Left cardiac atrium (tissue), 4 donors: ENCODE data around the gene SUPT3H. TPM values are rescaled to one million over a fixed set of nuclear protein-coding genes. Genes with fewer than 3 reads are reported as not detected.

Experiments used
- ATAC-seq, 2 donors: fragments of 200-7000 bp; cut with Tn5 transposase; one replicate each; pipeline ENCODE4 v1.9.1; 2020; ENCODE audit warnings: mild to moderate bottlenecking in 2 of 2, moderate library complexity in 2 of 2
- DNase-seq: peaks from one replicate; pipeline ENCODE4 v3.0.0-alpha.2; 2020
- intact Hi-C, 2 donors: fragments of 100-400 bp; cut with DNase I; formaldehyde crosslinking; loops; one replicate each; pipeline versions ENCODE4 v1.14.1 to v1.15.1; 2022 to 2023
- long read RNA-seq: library from polyadenylated mRNA; unstranded; transcript quantifications from one replicate; pipeline ENCODE4 v2.0.0, GENCODE V29; 2021
- total RNA-seq, 2 donors: library from RNA; stranded (reverse); fragmentation: NEBNext Ultra II Directional; extraction: Animal tissue kit (Norgen Biotek cat#: 25700); gene quantifications; one replicate each; pipeline ENCODE4 v1.2.1, GENCODE V29; 2021
- donor health status: DM: no; HTN: yes; CAD: no.
- donor health status: DM: no; HTN: yes; CAD: no; lungs with severe emphysema.
- donor health status: DM: yes; HTN: yes; CAD: no.
- donor health status: Dilated cardiomyopathy.

SUPT3H gene
- total RNA-seq, result 1 to 10 TPM; 3.2 to 4.3 TPM
- long read RNA-seq, result 0 reads

GRCh38 chr6:45377554-45378333 lies at the start of gene SUPT3H:
SUPT3H (minus strand) TSS chr6:45377934.
- ATAC-seq (peak; percentile 97 to 98), DNase-seq (peak; percentile 94)
- intact Hi-C loops, result no loop called here

GRCh38 chr6:45426251-45426650 lies 48.5 kb upstream of the SUPT3H start:
- intact Hi-C loops, result no loop called here
- DNase-seq (no peak), ATAC-seq (no peak)

GRCh38 chr6:45424451-45424861 lies 46.7 kb upstream of the SUPT3H start:
- intact Hi-C loops, result no loop called here
- ATAC-seq, result no peak
- no peak for DNase-seq

- DNase-seq, result peak; percentile 23
- peak; percentile 14 to 36 for ATAC-seq
- intact Hi-C loops, result no loop called here
Measured at GRCh38 chr6:45423824-45424450, 46.2 kb upstream of the SUPT3H start.

GRCh38 chr6:45423111-45423823 lies 45.5 kb upstream of the SUPT3H start:
- ATAC-seq (peak; percentile 18 to 27), DNase-seq (peak; percentile 41)
- intact Hi-C loops, result no loop called here

GRCh38 chr6:45422503-45423110 lies 44.9 kb upstream of the SUPT3H start:
- peak; percentile 11 to 27 for ATAC-seq
- peak; percentile 47 for DNase-seq
- intact Hi-C loops, result no loop called here

GRCh38 chr6:45421709-45422502 lies 44.2 kb upstream of the SUPT3H start:
- peak; percentile 66 to 75 for ATAC-seq
- peak; percentile 45 for DNase-seq
- intact Hi-C loops, result no loop called here

GRCh38 chr6:45420909-45421708 lies 43.4 kb upstream of the SUPT3H start:
- DNase-seq (no peak), ATAC-seq (peak in 1 of 2 donors; percentile 2)
- intact Hi-C loops, result no loop called here

- DNase-seq (peak; percentile 21), ATAC-seq (no peak)
- intact Hi-C loops, result no loop called here
Measured at GRCh38 chr6:45420083-45420908, 42.6 kb upstream of the SUPT3H start.

- peak; percentile 21 to 25 for ATAC-seq
- intact Hi-C loops, result loop anchor here (10.0 kb wide), 2 partner anchors 295 to 765 kb away; no protein-coding TSS in a partner anchor
Measured at GRCh38 chr6:45419571-45420082, 41.9 kb upstream of the SUPT3H start.

GRCh38 chr6:45417436-45417835 lies 39.7 kb upstream of the SUPT3H start:
- ATAC-seq, result no peak

More at GRCh38 chr6:45419571-45420082, 41.9 kb upstream of the SUPT3H start:
- DNase-seq, result peak; percentile 52

GRCh38 chr6:45416700-45417099 lies 39.0 kb upstream of the SUPT3H start:
- no peak for ATAC-seq
- intact Hi-C loops, result loop anchor here (10.0 kb wide), 2 partner anchors 298 to 762 kb away; no protein-coding TSS in a partner anchor

More at GRCh38 chr6:45417436-45417835, 39.7 kb upstream of the SUPT3H start:
- no peak for DNase-seq
- intact Hi-C loops, result loop anchor here (10.0 kb wide), 2 partner anchors 297 to 763 kb away; no protein-coding TSS in a partner anchor

GRCh38 chr6:45415788-45416518 lies 38.2 kb upstream of the SUPT3H start:
- intact Hi-C loops, result loop anchor here (10.0 kb wide), 2 partner anchors 299 to 761 kb away; no protein-coding TSS in a partner anchor
- DNase-seq (no peak), ATAC-seq (no peak)

More at GRCh38 chr6:45416700-45417099, 39.0 kb upstream of the SUPT3H start:
- no peak for DNase-seq

- no peak for ATAC-seq
- no peak for DNase-seq
- intact Hi-C loops, result loop anchor here (10.0 kb wide), 2 partner anchors 299 to 761 kb away; no protein-coding TSS in a partner anchor
Measured at GRCh38 chr6:45415315-45415714, 37.6 kb upstream of the SUPT3H start.

GRCh38 chr6:45411959-45412358 lies 34.2 kb upstream of the SUPT3H start:
- intact Hi-C loops, result loop anchor here (10.0 kb wide), 2 partner anchors 303 to 757 kb away; no protein-coding TSS in a partner anchor
- ATAC-seq (no peak), DNase-seq (no peak)

GRCh38 chr6:45400021-45400420 lies 22.3 kb upstream of the SUPT3H start:
- no peak for ATAC-seq
- DNase-seq, result no peak
- intact Hi-C loops, result no loop called here
